Measurements from ENCODE around the gene SMYD4.
"Not testable (repeated sequence)": the region's sequence is repeated elsewhere in the genome, so short reads cannot be mapped to it uniquely, and the experiment has no call there.

SMYD4 gene

DNA sequence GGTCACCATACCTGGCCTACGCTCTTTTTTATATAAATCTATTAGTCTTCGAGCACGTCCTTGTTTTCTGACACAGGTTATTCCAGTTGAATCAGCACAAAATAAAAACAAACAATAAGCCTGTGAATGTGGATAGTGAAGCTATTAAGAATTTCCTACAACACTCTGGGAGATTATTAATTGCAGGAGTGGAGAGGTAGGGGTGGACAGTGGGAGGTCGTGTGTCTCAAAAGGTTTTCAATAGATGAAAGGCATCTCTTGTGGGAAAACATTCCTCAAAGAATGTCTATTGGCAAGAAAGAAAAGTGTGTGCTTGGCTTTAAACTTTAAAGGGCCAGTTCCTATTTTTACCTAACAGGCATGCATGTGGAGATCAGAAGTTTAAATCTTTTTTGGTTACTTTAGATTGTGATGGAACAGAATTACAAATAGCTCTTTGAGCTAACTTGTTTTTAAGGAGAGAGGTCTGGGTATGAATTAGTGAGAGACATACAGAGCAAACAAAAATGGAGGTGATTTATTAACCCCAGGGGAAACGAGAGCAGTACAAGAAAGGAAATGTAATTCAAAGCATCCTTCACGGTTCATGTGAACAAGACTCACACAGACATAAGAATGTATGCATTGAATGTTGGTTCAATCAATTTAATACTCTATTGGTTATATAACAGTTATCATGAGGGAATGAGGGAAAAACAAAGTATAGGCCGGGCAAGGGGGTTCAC lies 9.0 kb downstream of the SMYD4 start:
- ATAC-seq, result no peak

DNA sequence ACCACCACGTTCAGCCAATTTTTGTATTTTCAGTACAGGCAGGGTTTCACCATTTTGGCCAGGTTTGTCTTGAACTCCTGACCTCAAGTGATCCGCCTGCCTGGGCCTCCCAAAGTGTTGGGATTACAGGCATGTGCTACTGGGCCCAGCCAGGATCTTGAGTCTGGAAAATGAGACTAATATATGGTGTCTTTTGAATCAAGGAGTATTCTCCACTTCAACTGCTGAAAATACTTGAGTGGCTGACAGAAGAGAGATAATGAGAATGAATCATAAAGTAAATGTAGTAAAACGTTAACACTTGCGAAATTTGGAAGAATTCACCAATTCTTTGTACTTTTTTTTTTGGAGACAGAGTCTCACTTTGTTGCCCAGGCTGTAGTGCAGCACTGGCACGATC lies 16.6 kb downstream of the SMYD4 start:
- ATAC-seq, result no peak

DNA sequence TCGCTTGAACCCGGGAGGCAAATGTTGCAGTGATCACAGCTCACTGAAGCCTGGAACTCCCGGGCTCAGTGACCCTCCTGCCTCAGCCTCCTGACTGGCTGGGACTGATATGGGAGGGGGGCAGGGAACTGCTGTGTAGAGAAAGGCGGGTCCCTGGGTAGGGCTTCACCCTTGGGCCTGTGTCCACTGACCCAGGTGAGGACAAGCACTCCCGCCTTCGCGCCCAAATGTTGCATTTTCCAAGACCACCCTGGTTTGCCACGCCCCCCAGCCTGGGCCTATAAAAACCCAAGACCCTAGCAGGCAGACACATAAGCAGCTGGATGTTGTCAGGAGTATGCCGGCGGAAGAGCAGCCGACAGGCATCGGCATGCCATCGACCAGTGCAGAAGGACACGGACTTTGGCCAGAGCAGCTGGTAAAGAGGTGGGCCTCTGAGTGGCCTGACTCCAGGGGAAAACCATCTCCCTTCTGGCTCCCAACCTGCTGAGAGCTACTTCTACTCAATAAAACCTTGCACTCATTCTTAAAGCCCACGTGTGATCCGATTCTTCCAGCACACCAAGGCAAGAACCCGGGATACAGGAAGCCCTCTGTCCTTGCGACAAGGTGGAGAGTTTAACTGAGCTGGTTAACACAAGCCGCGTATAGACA lies 19.1 kb downstream of the SMYD4 start:
- no peak for ATAC-seq

- ATAC-seq, result not testable (repeated sequence)
These were observed 19.9 kb downstream of the SMYD4 start for GRCh38 chr17:1809815-1810214.

DNA sequence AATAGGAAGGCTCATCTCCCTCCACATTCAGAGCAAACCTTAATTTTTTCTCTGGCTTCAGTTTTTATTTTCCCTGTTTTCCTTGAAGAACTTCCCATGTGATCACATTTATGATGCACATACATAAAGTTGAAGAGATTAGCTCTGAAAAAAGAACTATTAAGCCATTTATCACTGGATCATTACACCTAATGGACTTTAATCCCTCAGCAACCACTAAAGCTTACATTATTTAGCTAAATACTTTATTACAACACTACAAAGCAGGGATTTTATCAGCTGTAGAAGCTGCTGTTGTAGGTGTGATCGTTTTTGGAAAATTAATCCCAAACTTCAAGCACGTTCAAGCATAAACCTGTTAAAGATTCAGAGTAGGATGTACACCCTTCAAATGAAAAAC lies 21.1 kb downstream of the SMYD4 start:
- ATAC-seq, result no peak

DNA sequence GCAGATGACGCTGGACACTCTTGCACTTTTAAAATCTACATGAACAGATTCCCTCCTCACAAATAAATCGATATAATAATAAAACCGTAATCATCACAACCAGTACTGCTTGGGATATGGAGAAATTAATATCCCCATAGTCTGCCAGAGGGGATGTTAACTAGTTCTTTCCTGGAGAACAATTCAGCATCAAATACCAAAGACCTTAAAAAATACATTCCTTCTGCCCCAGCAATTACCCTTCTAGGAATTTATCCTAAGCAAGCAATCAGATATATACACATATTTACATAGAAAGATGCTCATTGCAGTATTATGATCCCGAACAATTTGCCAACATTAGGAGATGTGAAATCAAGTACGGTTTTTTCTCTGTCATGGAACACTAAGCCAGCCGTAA lies 21.8 kb downstream of the SMYD4 start:
- no peak for ATAC-seq

- ATAC-seq, result no peak
These were observed 26.4 kb downstream of the SMYD4 start for GRCh38 chr17:1803280-1803679.

GRCh38 chr17:1802429-1802828 lies 27.3 kb downstream of the SMYD4 start:
- ATAC-seq, result no peak

- no peak for ATAC-seq
These were observed 29.0 kb downstream of the SMYD4 start for GRCh38 chr17:1800712-1801111.

- no peak for ATAC-seq
These were observed 29.5 kb downstream of the SMYD4 start for GRCh38 chr17:1800240-1800639.

DNA sequence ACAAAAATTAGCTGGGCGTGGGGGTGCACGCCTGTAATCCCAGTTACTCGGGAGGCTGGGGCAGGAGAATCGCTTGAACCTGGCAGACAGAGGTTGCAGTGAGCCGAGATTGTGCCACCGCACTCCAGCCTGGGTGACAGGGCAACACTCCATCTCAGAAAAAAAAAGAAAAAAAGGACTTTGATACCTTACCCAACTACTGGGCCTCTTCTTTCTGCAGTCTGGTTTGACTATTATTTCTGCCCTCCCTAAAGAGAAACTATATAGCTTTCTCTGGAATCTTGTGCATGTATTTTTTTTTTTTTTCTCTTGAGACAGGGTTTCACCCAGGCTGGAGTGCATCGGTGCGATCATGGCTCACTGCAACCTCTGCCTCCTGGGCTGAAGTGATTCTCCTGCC lies 31.9 kb downstream of the SMYD4 start:
- not testable (repeated sequence) for ATAC-seq

DNA sequence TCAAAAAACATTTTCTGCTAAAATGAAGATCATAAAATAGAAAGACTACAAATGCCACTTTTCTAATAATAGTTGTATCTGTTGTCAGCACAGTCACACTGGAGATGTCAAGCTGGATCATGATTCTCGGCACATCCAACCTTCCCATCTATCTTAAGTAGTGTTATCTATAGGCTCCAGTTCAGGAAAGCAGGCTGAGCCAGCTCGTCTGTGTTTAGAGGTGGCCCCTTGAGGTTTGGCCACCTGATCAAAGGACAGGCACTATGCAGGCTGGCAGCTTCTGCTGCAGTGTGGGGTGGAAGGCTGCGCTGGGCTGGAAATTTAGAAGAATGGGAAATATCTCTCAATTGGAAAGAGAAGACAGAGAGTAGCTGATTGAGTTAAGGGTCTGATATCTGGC lies 32.4 kb downstream of the SMYD4 start:
- no peak for ATAC-seq

- ATAC-seq, result no peak
These were observed 32.9 kb downstream of the SMYD4 start for GRCh38 chr17:1796800-1797199.

DNA sequence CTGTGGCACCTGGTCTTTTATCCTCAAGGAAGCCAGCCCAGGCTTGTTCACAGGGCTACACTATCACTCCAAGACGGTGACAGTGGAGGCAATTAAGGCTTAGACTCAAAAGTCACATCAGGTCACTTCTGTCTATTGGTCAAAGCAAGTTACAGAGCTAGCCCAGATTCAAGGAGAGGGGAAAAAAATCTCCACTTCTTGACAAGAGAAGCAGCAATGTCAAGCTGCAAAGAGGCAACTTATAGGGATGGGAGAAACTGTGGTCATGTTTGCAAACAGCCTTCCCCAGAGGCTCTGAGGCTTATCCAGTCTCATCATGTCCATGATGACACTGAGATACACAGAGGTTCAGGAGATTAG lies 36.3 kb downstream of the SMYD4 start:
- ATAC-seq, result no peak

GRCh38 chr17:1792495-1793446 lies 36.9 kb downstream of the SMYD4 start:
- no peak for ATAC-seq

DNA sequence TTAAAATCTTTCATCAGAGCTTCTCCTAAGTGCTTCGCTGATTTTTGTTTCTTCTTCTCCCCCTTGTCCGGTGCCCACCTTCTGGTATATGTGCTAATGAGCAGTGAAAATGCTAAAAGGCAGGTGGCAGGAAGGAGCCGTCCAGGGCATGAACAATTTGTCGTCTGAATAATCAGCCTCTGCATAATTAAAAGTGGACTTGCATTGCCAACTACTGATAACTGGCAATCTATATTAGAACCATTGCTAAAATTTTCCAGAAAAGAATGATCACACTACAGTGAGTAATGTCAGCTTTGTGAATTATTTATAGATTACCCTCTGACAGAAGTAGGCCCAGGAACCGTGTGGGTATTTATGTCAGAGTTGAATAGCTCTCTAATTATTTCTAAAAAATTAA lies 39.8 kb downstream of the SMYD4 start:
- no peak for ATAC-seq

DNA sequence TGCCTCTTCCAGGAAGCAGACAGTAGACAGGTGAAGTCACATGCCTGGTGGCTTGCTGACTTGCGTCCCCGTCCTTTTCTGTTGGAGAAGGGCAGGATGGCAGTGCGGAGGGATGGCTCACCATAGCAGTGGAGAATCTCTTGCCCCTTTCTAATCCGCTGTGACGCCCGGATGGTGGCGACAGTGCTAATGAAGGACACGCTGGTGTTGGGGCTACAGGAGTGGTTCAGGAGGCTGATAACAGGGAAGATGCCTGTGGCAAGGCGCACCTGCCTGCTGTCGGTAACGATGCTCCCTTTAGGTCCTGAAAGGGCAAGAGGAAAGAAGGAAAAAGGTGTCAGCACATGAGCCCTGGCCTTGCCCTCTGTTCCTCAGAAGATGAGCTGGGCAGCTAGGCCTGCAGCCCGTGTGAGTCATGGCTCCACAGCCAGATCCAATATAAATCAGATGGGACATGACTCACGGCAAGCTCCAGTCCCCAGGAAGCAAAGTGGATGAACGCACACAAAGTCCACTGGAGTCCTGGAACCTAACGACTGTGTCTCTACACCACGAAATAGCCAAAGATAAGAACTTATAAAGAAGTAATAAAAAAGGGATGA lies 42.3 kb downstream of the SMYD4 start:
- ATAC-seq, result no peak

GRCh38 chr17:1786708-1787107 lies 43.0 kb downstream of the SMYD4 start:
- ATAC-seq, result no peak

DNA sequence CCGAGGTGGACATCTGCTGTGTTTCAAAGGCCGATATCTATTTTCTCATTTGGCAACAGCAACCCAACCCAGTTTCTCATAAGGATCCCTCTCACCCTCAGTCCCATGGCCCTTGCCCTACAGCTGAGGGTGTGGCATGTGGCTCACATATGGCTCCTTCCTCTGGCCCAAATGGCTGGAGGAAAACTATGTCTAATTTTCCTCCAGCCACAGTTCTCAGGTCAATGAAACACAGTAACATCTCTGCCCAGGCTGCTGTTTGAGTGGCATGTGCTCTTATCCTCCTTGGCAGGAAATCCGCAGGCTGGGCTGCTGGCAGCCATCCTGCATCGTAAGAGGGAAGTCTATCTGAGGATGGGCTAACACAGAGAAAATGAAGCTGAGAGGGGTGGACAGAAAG lies 43.8 kb downstream of the SMYD4 start:
- no peak for ATAC-seq

- peak in 1 of 2 donors; percentile 41 for ATAC-seq
These were observed 45.7 kb downstream of the SMYD4 start for GRCh38 chr17:1783834-1784611.

GRCh38 chr17:1783271-1783670 lies 46.4 kb downstream of the SMYD4 start:
- ATAC-seq, result no peak

DNA sequence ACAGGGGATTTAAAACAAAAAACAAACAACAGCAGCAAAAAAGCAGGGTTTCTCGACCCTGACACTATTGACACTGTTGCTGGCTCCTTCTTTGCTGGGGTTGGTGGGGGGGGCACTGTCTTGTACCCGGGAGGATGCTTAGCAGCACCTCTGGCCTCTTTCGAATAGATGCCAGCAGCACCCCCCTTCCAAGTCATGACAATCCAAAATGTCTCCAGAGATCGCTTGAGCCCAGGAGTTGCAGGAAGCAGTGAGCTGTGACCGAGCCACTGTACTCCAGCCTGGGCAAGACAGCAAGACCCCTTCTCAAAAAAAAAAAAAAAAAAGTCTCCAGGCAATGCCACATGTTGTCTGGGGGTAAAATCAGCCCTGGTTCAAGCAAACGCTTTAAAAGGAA lies 47.5 kb downstream of the SMYD4 start:
- no peak for ATAC-seq
